Limb (tissue), 2 donors: ENCODE data around the gene COL6A2.

Experiments
- DNase-seq, 2 donors: peaks; one replicate each; pipeline ENCODE4 v3.0.0-alpha.2; 2016; ENCODE audit errors: extremely low spot score in 2 of 2

Gene COL6A2

DNA sequence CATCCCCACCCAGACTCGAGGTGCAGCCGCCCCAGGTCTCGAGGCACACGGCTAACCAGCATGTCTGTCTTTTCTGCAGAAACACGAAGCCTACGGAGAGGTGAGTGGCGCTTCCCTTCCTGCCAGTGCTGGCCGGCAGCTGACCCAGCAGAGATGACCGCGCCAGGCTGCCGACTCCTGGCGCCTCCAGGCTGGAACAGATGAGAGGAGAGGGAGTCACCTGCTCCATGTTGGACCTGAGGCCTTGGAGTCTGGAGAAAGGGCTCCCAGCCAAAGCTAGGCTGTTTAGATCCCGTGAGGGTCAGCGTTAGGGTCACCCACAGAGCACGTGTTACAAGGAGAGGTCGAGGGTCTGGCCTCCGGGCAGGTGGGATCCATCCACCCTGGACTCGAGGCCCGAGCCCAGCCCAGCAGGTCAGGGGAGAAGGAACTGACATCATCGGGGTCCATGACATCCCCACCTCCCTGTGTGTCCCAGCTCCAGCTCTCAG lies 14.9 kb downstream of the COL6A2 start:
- no peak for DNase-seq

DNA sequence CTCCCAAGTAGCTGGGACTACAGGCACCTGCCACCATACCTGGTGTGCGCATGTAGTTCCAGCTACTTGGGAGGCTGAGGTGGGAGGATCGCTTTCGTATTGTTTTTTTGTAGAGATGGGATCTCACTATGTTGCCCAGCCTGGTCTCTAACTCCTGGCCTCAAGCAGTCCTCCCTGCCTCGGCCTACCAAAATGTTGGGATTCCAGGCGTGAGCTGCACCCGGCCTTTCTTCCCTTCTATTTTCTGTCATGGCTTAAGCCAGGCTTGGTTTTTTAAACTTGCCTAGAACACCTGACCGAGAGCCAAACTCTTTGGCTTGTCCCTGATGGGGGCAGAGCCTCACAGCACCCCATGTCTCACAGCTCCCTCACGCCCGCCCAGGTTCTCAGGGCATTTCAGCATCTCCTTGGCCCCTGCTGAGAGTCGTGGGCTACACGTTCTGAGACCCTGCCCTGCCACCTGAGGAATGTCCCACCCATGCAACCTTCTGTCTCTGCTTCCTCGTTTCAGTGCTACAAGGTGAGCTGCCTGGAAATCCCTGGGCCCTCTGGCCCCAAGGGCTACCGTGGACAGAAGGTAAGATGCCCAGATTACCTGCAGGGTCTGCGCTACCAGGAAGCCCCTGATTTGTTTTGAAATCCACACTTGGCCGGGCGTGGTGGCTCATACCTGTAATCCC lies 15.7 kb downstream of the COL6A2 start:
- no peak for DNase-seq

DNA sequence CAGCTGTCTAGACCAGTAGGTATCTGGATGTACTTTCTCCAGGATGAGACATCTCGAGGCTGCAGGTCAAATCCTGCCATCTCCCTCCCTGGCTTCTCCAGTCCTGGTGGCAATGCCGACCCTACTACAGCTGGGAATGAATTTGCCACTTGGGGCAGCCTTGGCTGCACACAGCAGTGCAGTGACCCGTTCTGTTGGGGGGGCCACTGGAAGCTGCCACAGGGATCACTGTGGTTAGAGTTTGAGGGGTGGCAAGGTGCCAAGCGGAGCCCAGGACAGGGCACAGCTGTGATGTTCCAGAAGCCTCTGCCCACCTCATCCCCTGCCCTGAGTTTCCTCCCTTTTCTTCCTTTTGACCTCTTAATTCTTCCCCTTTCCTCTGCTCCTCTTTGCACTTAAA lies 17.1 kb downstream of the COL6A2 start:
- DNase-seq: no peak

DNA sequence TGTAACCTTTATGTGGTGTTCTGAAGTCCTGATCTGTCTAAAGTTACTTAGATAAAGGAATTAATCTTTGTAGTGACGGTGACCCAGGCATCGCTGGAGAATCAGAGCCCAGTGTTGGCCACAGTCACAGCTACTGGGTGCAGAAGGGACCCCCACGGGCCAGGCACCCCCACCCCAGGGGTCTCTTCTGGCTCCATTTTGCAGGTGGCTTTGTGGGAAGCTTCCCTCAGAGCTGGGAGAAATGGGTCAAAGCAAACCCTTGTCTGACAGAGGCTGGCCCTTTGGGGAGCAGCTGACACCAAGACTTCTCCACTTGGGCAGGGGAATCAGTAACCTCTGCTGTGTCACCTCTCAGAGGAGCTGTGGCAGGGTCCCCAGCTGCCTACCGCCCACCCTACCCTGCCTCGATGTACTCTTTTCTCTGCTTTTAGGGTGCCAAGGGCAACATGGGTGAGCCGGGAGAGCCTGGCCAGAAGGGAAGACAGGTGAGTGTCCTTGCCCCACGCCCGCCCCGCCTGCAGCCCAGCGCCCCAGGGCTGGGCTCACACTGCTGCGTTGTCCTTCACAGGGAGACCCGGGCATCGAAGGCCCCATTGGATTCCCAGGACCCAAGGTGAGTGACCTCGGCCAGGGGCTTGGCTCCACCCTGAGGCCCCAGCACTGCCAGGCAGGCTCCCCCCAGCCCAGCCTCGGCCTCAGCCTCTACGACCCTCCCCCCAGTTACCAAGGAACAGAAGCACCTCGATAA lies 17.7 kb downstream of the COL6A2 start:
- DNase-seq: no peak

DNA sequence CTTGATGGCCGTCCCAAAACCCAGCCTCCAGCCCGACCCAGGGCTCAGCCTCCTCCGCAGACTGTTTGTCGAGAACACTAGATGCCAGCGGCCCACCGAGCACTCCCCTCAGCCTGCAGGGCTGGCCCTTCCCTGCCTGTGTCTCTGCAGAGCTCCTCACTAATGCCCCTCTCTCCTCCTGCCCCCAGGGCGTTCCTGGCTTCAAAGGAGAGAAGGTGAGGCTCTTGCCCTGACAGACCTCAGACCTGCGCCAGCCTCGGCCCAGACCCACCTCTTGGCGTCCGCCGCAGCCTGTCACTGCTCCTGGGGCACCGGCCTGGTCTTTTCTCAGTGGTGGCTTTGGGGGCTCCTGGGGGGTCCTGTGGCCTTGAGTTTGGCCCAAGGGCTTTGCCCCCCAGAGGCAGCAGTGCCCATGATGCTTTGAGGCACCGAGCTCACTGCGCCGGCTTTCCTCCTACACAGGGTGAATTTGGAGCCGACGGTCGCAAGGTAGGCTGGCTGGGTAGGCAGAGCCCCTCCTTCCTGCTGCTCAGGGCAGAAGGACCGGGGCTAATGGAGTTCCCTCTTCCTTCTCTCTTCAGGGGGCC lies 18.4 kb downstream of the COL6A2 start:
- peak in 1 of 2 donors; percentile 17 for DNase-seq

DNA sequence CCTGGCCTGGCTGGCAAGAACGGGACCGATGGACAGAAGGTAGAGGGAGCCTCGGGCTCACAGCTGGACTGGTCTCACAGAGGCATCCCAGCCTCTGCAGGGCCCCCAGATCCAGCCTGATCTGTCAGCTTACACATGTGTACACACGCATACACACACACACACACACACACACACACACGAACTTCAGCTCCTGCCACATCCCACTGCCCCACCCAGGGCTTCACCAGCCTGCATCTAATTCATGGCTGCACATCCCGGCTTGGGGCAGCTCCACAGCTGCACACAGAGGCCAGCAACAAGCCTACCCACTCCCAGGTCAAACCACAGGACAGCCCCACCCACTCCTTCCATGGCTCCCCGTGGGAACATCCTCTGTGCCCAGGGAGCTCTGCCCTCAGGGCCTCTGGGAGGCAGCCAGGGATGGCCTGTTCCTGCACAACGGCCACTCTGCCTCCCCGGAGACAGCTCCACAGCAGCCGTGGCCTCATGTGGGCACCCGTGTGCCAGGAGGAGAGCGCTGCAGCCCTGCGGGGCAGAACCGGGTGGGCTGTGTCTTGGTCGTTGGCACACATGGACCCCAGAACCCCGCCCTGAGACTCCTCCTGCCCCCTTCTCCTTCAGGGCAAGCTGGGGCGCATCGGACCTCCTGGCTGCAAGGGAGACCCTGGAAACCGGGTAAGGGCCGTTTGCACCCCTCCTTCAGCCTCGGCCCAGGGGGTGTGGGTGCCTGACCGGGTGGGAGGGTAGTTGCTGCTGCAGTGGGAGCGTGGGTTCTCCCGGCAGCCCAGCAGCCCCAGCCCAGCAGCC lies 19.1 kb downstream of the COL6A2 start:
- DNase-seq: peak in 1 of 2 donors; percentile 33

DNA sequence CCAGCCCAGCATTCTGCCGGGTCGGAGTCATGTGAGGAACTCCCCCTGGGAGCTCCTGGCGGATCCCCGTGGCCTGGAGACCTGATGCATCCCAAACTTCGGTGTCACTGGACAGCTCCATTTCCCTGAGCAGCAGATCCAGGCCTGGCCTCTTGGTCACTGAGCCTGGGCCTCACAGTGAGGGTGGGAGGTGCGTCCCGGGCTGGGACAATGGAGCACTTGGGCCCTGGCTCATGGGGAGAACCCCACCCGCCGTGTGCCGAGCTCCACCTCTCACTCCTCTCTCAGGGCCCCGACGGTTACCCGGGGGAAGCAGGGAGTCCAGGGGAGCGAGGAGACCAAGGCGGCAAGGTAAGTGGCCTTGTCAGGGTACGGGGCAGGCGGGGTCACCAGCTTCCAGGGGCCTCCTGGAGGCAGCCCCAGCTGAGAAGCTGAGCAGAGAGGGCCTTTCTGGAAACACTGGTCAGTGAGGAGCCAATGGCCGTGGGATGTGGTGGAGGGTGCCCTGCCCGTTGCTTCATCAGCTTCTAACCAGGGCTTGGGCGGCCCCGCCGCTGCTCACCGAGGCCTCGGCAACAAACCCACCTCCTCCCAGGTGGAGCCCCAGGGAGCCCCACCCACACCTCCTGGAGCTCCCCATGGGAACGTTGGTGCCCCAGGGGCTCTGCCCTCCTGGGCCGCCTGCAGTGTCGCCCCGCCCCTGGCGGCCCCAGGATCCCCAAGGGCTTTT lies 19.8 kb downstream of the COL6A2 start:
- peak in 1 of 2 donors; percentile 22 for DNase-seq

DNA sequence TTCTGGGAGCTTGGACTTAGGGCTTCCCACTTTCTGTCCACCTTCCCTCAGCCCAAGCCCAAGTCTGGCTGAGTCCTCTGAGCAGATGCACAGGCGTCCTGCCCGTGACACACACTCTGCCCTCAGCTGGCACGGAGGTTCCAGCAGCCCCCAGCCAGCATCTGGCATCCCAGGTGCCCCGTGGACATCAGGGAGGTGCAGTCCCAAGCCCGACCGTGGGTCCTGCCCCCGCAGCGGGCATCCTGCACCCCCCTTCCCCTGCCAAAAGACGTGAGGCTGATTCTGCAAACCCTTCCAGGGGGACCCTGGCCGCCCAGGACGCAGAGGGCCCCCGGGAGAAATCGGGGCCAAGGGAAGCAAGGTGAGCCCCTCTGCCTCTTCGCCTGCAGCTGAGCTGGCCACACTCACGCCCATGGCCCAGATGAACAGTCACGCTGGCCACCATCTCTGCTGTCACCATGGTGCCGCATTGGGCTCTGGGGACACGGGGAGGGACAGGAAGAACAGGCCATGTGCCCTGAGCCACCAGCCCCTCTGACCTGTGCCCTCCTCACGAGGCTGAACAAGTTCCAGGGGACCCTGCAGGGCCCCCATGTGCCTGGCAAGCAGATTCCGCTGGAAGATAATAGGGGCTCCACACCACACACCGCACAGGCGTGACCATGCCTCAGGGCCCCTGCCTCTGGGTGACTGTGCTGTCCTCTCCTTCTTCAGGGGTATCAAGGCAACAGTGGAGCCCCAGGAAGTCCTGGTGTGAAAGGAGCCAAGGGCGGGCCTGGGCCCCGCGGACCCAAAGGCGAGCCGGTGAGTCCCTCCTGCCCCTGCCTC lies 20.6 kb downstream of the COL6A2 start:
- DNase-seq: peak in 1 of 2 donors; percentile 25

DNA sequence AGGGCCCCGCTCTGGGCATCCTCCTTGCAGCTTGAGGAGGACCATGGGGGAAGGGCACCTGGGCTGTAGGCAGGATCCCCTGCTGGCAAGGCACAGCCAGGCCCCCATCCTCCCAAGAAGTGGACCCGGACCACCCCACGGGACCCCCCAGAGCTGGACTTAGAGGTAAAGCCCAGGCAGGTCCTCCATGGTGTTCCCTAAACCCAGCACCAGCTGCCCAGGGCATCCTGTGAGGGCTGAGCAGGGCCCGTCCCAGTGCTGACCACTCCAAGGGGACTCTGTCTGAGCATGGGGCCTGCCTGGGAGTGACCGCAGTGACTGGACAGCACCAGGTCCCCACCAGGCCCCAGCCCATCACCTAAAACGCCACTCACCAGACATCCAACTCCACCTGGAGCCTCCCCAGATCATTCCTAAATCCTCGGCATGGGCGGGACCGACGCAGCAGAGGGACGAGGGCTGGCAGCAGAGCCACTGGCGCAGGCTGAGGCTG lies 21.3 kb downstream of the COL6A2 start:
- DNase-seq: peak in 1 of 2 donors; percentile 28

DNA sequence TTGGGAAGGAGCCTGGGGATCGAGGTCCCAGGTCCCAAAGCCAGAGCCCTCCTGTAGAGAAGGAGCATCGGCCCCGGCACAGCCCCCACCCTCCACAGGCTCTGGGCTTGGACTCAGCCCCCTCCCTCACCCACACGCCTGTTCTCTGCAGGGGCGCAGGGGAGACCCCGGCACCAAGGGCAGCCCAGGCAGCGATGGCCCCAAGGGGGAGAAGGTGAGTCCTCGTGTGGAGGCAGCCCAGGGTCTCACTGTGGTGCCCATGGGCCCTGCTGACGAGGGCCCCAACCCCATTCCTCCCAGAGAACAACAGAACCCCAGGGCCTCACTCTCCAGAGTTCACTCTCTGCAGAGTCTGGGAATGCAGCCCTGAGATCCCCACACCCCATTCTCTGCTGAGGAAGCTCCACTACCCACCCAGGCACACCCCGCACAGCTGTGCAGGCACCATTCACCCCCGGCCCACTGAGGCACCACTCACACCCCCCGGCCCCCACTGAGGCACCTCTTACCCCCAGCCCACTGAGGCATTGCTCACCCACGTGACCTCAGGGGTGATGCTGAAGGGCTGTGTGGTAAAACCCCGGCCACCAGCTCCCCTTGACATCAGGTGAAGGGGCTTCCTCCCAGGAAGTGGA lies 21.8 kb downstream of the COL6A2 start:
- DNase-seq: peak in 1 of 2 donors; percentile 28

DNA sequence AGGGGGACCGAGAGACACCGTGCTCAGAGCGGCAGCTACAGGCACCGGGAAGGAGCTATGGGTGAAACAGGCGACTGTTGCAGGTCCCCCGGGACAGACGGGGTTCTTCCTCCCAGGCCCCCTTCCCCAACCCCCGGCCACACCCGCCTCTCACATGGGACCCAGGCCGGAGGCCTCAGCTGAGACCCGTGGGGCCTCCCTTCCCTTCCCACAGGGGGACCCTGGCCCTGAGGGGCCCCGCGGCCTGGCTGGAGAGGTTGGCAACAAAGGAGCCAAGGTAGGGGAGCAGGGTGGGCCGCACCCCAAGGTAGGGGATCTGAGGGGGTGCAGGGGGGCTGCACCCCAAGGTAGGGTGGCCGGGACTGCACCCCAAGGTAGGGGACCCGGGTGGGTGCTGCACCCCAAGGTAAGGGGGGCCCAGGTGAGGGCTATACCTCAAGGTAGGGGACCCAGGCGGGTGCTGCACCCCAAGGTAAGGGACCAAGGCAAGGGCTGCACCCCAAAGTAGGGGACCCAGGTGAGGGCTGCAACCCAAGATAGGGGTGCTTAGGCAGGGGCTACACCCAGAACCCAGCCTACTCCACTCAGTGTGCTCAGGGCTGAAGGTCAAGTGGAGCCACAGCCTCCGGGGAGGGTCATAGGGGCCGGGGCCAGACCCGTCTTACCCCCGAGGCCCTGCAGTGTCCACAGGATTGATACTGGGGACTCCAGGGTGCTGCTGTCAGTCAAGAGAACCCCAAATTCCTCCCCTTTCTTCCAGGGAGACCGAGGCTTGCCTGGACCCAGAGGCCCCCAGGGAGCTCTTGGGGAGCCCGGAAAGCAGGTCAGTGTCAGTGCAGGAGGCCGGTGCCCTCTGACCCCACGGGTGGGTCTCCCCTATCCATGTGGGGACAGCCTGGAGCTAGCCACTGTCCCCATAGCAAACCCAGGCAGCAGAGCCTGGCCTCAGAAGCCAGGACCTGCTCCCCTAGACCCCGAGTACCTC lies 22.7 kb downstream of the COL6A2 start:
- DNase-seq: peak in 1 of 2 donors; percentile 29

DNA sequence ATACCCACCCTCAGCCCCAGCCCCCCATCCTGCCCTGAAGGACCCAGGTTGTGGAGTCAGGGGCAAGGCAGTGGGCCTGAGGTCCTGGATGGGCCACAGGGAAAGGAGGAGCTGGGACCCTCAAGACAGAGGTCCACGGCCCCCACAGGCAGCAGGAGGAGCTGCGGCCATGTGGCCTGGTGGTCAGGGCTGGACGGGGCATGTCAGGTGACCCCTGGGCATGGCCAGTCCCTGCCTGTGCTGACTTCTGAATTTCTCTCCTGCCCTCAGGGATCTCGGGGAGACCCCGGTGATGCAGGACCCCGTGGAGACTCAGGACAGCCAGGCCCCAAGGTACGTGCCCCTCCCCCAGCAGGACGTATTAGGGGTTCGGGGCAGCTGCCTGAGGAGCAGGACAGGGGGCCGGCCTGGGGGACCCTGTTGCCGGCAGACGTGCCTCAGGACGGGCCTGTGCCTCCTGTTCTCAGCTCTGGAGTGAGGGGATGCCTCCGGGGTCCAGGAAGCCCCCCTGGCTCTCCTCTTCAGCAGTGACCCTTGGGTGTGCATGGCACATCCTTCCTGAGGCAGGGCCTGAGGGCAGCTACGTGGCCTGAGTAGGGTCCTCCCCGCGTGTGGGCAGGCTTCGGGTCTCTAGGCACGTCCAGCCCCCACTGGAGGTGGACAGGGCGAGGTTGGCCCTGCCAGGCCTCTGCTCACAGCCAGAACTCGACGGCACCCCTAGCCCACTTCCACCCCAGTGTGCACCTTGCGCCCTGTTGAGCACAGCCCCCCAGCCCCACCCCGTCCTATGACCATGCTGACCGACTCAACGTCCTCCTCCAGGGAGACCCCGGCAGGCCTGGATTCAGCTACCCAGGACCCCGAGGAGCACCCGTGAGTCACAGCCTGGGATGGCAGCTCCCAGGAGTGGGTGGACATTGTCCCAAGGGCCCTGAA lies 23.6 kb downstream of the COL6A2 start:
- no peak for DNase-seq

DNA sequence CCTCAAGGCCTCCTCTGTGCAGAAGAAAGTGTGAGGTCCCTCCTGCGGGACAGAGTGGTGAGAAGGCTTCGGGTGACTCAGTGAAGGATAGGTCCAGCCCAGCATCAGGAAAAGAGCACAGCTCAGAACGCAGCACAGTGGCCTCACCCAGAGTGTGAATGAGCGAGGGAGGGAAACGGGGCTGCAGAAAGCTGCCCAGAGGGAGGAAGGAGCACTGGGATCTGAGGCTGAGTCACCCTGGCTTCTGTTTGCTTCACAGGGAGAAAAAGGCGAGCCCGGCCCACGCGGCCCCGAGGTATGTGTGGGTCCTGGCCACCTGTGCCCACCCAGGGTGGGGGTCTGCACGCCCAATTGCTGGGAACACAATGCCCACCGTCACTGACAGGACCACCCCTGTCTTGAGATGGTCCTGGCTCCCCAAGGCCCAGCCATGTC lies 24.3 kb downstream of the COL6A2 start:
- DNase-seq: no peak

DNA sequence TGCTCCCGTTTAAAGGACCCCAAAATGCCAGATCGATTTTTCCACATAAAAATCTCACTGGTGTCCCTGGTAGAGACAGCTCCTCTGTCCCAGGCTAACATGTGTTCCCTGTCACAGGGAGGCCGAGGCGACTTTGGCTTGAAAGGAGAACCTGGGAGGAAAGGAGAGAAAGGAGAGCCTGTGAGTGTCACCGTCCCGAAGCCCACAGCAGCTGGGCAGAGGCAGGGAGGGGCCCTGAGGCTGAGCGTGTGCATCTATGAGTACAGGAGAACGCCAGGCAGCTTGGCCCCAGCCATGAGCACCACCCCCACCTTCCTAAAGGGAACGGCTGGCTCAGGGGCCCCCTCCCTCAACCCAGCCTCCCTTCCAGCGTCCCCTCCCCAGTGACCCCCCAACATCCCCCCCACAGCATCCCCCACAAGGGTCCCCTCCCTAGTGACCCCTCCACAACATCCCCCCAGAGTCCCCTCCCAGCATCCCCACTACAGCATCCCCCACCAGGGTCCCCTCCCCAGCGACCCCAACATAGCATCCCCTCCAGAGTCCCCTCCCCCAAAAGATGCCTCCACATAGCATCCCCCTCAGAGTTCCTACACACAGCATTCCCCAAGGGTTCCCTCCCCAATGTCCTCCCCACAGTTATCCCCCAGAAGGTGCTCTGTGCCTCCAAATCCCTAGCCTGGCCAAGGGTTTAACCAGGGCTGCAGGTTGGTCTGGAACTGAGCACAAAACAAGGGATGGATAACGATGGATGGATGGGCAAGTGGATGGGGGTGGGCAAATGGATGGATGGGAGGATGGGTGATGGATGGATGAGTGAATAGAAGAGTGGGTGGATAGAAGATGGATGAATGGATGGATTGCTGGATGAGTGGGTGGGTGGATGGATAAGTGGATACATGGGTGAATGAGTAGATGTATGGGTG lies 25.1 kb downstream of the COL6A2 start:
- no peak for DNase-seq

DNA sequence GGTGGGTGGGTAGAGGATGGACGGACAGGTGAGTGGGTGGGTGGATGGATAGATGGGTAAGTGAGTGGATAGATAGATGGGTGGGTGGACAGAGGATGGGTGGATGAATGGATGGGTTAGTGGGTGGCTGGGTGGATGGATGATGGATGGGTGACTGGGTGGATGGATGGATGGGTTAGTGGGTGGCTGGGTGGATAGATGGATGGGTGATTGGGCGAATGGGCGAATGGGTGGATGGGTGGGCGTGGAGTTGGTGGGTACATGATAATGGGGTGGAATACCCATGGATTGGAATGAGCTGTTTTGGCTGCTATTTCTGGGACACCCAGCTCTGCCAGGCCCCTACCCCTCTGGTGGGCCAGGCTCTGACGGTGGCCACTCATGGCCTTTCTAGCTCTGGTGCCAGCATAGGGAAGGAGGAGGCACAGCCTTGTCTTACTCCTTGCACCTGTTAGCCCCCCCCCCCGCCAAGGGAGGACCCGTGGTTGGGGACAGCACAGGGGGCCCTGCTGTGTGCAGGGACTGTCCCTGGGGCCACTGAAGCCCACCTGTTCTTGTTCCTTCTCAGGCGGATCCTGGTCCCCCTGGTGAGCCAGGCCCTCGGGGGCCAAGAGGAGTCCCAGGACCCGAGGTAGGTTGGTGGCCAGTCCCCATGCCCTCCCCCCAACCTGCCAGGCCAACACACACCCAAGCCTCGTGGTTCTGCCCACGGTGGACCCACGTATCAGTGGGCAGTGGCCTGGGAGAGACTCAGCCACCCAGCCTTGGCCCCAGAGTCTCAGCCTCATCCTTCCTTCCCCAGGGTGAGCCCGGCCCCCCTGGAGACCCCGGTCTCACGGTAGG lies 26.4 kb downstream of the COL6A2 start:
- DNase-seq: peak in 1 of 2 donors; percentile 30
